K562 (cell line): ENCODE data around the gene MPHOSPH10. TPM values are rescaled to one million over a fixed set of nuclear protein-coding genes. Genes with fewer than 3 reads are reported as not detected.
"Not testable (repeated sequence)": the region's sequence is repeated elsewhere in the genome, so short reads cannot be mapped to it uniquely, and the experiment has no call there.

Experiments used
- ATAC-seq: fragments of 200-7000 bp; cut with Tn5 transposase; 3 replicates; pipeline ENCODE4 v1.9.1; 2020; ENCODE audit warnings: moderate library complexity
- BruUV-seq: library from RNA; stranded (reverse); fragments of 400-500 nt; replicated peaks from 2 replicates; lab custom pipeline; 2021; lab: Mats Ljungman, UMichigan
- CTCF ChIA-PET: fragments of 300-600 bp; formaldehyde crosslinking; extraction: SDS; loops from one replicate; lab custom pipeline; 2021; ENCODE audit warnings: low intra/inter-chr PET ratio; lab: Yijun Ruan, JAX
- POLR2A ChIA-PET: fragments of 300-600, 350-650 bp; sonication (Branson Sonifier 250); formaldehyde crosslinking; extraction: SDS; loops from one replicate; lab custom pipeline; 2021; ENCODE audit warnings: antibody characterized with exemption, inconsistent platforms; lab: Yijun Ruan, JAX
- DNase-seq, 4 experiments: peaks; one replicate each; pipeline versions ENCODE4 v3.0.0 to v3.0.0-alpha.2; 2011 to 2018; ENCODE audit warnings: low spot score in 3 of 4, mixed read lengths in 3 of 4; ENCODE audit errors: extremely low read depth in 1 of 4
- FAIRE-seq: peaks from 2 replicates; lab custom pipeline; 2011; peaks lifted over from hg19 to GRCh38; lab: Jason Lieb, UNC
- H2AFZ ChIP-seq: 2 replicates; pipeline ENCODE4 v1.6.0; 2011; ENCODE audit warnings: low read depth, low read length, control low read depth, inconsistent platforms
- H3K27ac ChIP-seq: fragments of 200-600 bp; 3 replicates; pipeline ENCODE4 v1.8.0; 2011; ENCODE audit warnings: low read depth, mild to moderate bottlenecking, control low read depth, inconsistent platforms, low read length, moderate library complexity, mixed read lengths; ENCODE audit errors: extremely low read depth
- H3K27me3 ChIP-seq, 2 experiments: fragments of 300-600 bp in 1 of 2; 2 replicates in 1 of 2; 3 replicates in 1 of 2; pipeline versions ENCODE4 v1.6.0 to v1.8.0; 2011; ENCODE audit warnings: inconsistent platforms in 2 of 2, low read length in 2 of 2, mild to moderate bottlenecking in 1 of 2, mixed read lengths in 1 of 2, moderate library complexity in 1 of 2; ENCODE audit not compliant: control insufficient read depth in 2 of 2, insufficient read depth in 2 of 2
- H3K36me3 ChIP-seq: fragments of 300-600 bp; 3 replicates; pipeline ENCODE4 v1.8.0; 2011; ENCODE audit warnings: mild to moderate bottlenecking, low read length, inconsistent platforms; ENCODE audit not compliant: control insufficient read depth, insufficient read depth
- H3K4me1 ChIP-seq, 2 experiments: fragments of 200-600 bp in 1 of 2; replicated peaks in 1 of 2; 2 replicates in 1 of 2; 3 replicates in 1 of 2; pipeline versions ENCODE4 v1.5.1 to v1.8.0; 2011; ENCODE audit warnings: inconsistent platforms in 2 of 2, low read length in 2 of 2, mild to moderate bottlenecking in 1 of 2, mixed read lengths in 1 of 2, moderate library complexity in 1 of 2; ENCODE audit not compliant: control insufficient read depth in 2 of 2, insufficient read depth in 2 of 2
- H3K4me2 ChIP-seq: 2 replicates; pipeline ENCODE4 v1.6.1; 2011; ENCODE audit warnings: low read length, control low read depth, inconsistent platforms, mixed read lengths; ENCODE audit not compliant: insufficient read depth
- H3K4me3 ChIP-seq: fragments of 200-600 bp; sonication (generic), shearing (Covaris generic); 2 replicates; pipeline ENCODE4 v1.5.1; 2016; ENCODE audit warnings: control low read depth, inconsistent platforms
- H3K79me2 ChIP-seq: fragments of 200-600 bp; 3 replicates; pipeline ENCODE4 v1.8.0; 2011; ENCODE audit warnings: low read length, inconsistent platforms; ENCODE audit not compliant: control insufficient read depth, insufficient read depth
- H3K9ac ChIP-seq, 2 experiments: 2 replicates each; pipeline versions ENCODE4 v1.6.0 to v1.6.1; 2011; ENCODE audit warnings: low read depth in 2 of 2, low read length in 2 of 2, control low read depth in 1 of 2, inconsistent platforms in 1 of 2, mild to moderate bottlenecking in 1 of 2, mixed read lengths in 1 of 2; ENCODE audit not compliant: insufficient read depth in 1 of 2
- H3K9me1 ChIP-seq: one replicate; pipeline ENCODE4 v1.6.0; 2011; ENCODE audit warnings: inconsistent platforms, mild to moderate bottlenecking, low read length, moderate library complexity; ENCODE audit not compliant: control insufficient read depth, insufficient read depth
- H3K9me3 ChIP-seq: replicated peaks from 2 replicates; pipeline ENCODE4 v1.5.1; 2011; ENCODE audit warnings: low read depth, low read length, inconsistent platforms; ENCODE audit not compliant: control insufficient read depth, insufficient read depth
- H4K20me1 ChIP-seq: replicated peaks from 2 replicates; pipeline ENCODE4 v1.6.1; 2011; ENCODE audit warnings: low read length, inconsistent platforms, mixed read lengths; ENCODE audit not compliant: control insufficient read depth, insufficient read depth
- MAFG ChIP-seq: fragments of 450-650 bp; conservative IDR thresholded peaks from 2 replicates; pipeline ENCODE4 v1.6.1; 2016; ENCODE audit warnings: missing genetic modification characterization, missing compliant biosample characterization
- MBD2 ChIP-seq: sonication (generic); IDR thresholded peaks from 2 replicates; pipeline ENCODE4 v1.6.1; 2016; ENCODE audit warnings: low read depth, borderline replicate concordance
- ZNF696 ChIP-seq: fragments of 250-450 bp; sonication (Bioruptor Pico); conservative IDR thresholded peaks from 2 replicates; pipeline ENCODE4 v1.4.0; 2020; ENCODE audit warnings: mild to moderate bottlenecking, moderate library complexity
- WGBS: fragments of 100-300 bp; shearing (Covaris generic); methylation state at CpG from one replicate; pipeline ENCODE4 v1.1.6; 2016; ENCODE audit warnings: low coverage, mixed read lengths; ENCODE audit not compliant: insufficient coverage; ENCODE audit errors: missing lambda C conversion rate; 5-methylcytosine and 5-hydroxymethylcytosine counted together
- in situ Hi-C: fragments of 300-500 bp; cut with MboI; formaldehyde crosslinking; loops from 4 replicates; pipeline ENCODE4 v1.15.0; 2018; ENCODE audit warnings: inconsistent platforms, mixed read lengths
- intact Hi-C: fragments of 100-400 bp; cut with micrococcal nuclease; formaldehyde crosslinking; loops from 2 replicates; pipeline ENCODE4 v1.14.2; 2022
- polyA plus RNA-seq, 8 experiments: library from polyadenylated mRNA; depleted of rRNA in 4 of 8; stranded (reverse) in 5 of 8; unstranded in 3 of 8; fragments of >200 nt; fragmentation: Nextera tagmentation in 2 of 8; fragmentation: Illumina TruSeq in 1 of 8; extraction: Ambion mirVana in 2 of 8; extraction: Trizol in 1 of 8; gene quantifications; 2 replicates each; pipeline versions ENCODE4 v1.2.1 to v1.2.3, GENCODE V29; 2011 to 2014; ENCODE audit warnings: inconsistent platforms in 1 of 8, missing spikeins in 1 of 8
- total RNA-seq, 7 experiments: library from RNA; depleted of rRNA in 6 of 7; stranded (reverse); fragments of >200 nt in 6 of 7; fragmentation: Illumina TruSeq in 2 of 7; extraction: Trizol in 2 of 7; gene quantifications; 2 replicates each; pipeline versions ENCODE4 v1.2.1 to v1.2.3, GENCODE V29; 2011 to 2021; ENCODE audit warnings: low replicate concordance in 1 of 7

MPHOSPH10 gene
- total and polyA plus RNA-seq, 9 of the 15 experiments (the other 6 are each of a cell fraction or from before 2014, with no cell fraction given) = 36.8 to 83.7 (median 58.5) TPM

DNA sequence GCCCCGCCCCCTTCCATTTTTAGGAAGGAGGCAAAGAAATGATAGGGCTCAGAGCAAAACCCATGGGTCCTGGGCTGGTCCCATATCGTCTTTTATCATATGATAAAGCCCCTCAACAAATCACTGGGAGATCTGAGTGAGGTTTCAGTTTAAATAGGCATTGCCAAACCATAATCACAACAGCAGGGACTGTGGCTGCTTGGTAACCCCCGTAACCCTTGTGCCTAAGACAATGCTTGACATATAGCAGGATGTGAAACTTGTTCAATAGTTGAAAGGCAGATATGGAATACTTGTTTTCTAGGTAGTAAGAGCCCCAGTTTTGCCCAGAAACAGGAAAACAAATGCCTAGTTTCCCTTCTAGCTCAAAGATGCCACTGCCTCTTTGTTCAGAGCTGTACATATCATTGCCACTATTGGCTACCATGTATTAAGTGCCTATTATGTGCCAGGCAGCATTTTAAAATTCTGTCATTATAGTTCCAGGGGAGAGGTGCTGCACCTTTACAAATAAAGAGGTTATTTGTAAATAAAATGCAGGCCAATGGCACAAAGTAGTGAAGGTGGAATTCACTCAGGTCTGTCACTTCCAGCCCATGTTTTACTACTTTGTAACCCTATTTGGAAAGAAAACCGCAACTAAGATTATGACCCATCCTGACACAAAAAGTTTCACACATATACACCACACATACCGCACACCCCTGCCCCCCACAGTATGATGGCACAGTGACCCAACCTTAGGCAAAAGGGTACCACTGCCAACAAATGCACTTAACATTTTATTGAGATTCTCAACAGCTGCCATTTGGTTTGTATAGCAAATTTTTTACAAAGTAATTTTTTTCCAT lies 47.8 kb upstream of the MPHOSPH10 start:
- POLR2A ChIA-PET = interaction anchor here (2.4 kb wide), 1 partner anchor 12 kb away, joined by 10 read pairs; no protein-coding TSS in a partner anchor
- no peak for FAIRE-seq
- DNase-seq = no peak
- Histone ChIP-seq H3K4me2 (no peak overlapping the region), H3K9me3 (no peaks in the 10 kb centered on the region), H3K4me1 (no peaks in the 10 kb centered on the region; a peak in 1 of 5 replicates), H3K36me3 (no peaks in the 10 kb centered on the region), H3K27me3 (no peaks in the 10 kb centered on the region), H3K27ac (no peak overlapping the region), H3K79me2 (no peaks in the 10 kb centered on the region), H3K9ac (no peak overlapping the region), H3K9me1 (no peaks in the 10 kb centered on the region), H3K4me3 (no peak overlapping the region), H4K20me1 (no peaks in the 10 kb centered on the region), H2AFZ (no peak overlapping the region)
- no TSS peak for BruUV-seq
- ATAC-seq = no peak
- WGBS = 47% methylated on average over 5 of the region's 5 CpGs
- in situ Hi-C loops (no loop called here), intact Hi-C loops (no loop called here)
- TF ChIP-seq ZNF696 (CRISPR knock-in tag) (no peak), MAFG (tag) (no peak), MBD2 (no peak)
- CTCF ChIA-PET = no interaction called here

DNA sequence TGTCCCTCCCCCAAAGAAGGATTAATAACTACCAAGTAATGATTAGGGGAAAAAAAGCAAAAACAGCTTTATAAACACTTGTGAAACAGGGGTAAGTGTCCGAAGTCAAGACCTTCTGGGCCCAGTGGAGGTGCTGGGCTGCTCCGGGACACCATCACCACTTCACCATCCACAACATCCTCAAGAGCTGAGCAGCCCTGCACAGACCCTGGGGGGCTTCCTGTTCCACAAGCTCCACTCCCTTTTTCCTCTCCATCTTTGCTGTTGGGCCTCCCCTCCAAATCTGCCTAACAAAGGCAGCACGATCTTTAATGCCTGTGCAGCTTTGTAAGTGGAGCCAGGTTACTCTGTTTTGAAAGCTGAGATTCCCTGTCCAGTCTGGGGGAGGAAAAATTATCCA lies 47.1 kb upstream of the MPHOSPH10 start:
- intact Hi-C loops, CTCF ChIA-PET, H3K36me3 ChIP-seq, H3K9ac ChIP-seq, H3K79me2 ChIP-seq, FAIRE-seq, H3K27me3 ChIP-seq, H2AFZ ChIP-seq, ATAC-seq, H3K4me2 ChIP-seq, H3K4me1 ChIP-seq, H3K4me3 ChIP-seq, H3K27ac ChIP-seq, BruUV-seq, H4K20me1 ChIP-seq, POLR2A ChIA-PET, H3K9me3 ChIP-seq, in situ Hi-C loops, H3K9me1 ChIP-seq, DNase-seq: not testable (repeated sequence)
- WGBS = no CpG with 5 or more reads among the region's 3 CpGs
